IPS-11a (cell line): ENCODE measurements around the gene GGTLC1.

Experiments used
- H3K4me3 ChIP-seq: one replicate; pipeline ENCODE4 v1.5.1; 2013; ENCODE audit warnings: low read depth, low read length, control low read depth

GGTLC1 gene

GRCh38 chr20:23966927-23967615, 21.5 kb downstream of the GGTLC1 start:
- H3K4me3 ChIP-seq: no peak overlapping the region

- no peak overlapping the region for H3K4me3 ChIP-seq
These were observed 22.3 kb downstream of the GGTLC1 start for GRCh38 chr20:23966298-23966697.

- no peak overlapping the region for H3K4me3 ChIP-seq
These were observed 24.6 kb downstream of the GGTLC1 start for GRCh38 chr20:23963941-23964340.

GRCh38 chr20:23962272-23962671, 26.3 kb downstream of the GGTLC1 start:
- no peak overlapping the region for H3K4me3 ChIP-seq

GRCh38 chr20:23959054-23959453, 29.5 kb downstream of the GGTLC1 start:
- H3K4me3 ChIP-seq: no peak overlapping the region

- no peak overlapping the region for H3K4me3 ChIP-seq
These were observed 32.7 kb downstream of the GGTLC1 start for GRCh38 chr20:23955896-23956295.

- H3K4me3 ChIP-seq: no peak overlapping the region
These were observed 34.4 kb downstream of the GGTLC1 start for GRCh38 chr20:23954008-23954745.

GRCh38 chr20:23946206-23946605, 42.4 kb downstream of the GGTLC1 start:
- no peak overlapping the region for H3K4me3 ChIP-seq

GRCh38 chr20:23943304-23943703, 45.3 kb downstream of the GGTLC1 start:
- H3K4me3 ChIP-seq: no peak overlapping the region

- H3K4me3 ChIP-seq: no peak overlapping the region
These were observed 48.9 kb downstream of the GGTLC1 start for GRCh38 chr20:23939641-23940040.

GRCh38 chr20:23939063-23939462, 49.5 kb downstream of the GGTLC1 start:
- no peak overlapping the region for H3K4me3 ChIP-seq

- no peak overlapping the region for H3K4me3 ChIP-seq
These were observed 50.5 kb downstream of the GGTLC1 start for GRCh38 chr20:23938118-23938438.

GRCh38 chr20:23937303-23938117, 51.1 kb downstream of the GGTLC1 start:
- H3K4me3 ChIP-seq: no peak overlapping the region
